H1 (cell line): Measurements from ENCODE around the gene LCLAT1. TPM values are rescaled to one million over a fixed set of nuclear protein-coding genes. Genes with fewer than 3 reads are reported as not detected.

Experiments used
- CTCF ChIA-PET: fragments of 300-600 bp; sonication (Branson Sonifier 250); formaldehyde crosslinking; loops from one replicate; lab custom pipeline; 2021; ENCODE audit not compliant: partially characterized antibody; lab: Charles Lee
- POLR2A ChIA-PET: fragments of 300-600 bp; sonication (Branson Sonifier 250); formaldehyde crosslinking; loops from one replicate; lab custom pipeline; 2021; ENCODE audit warnings: inconsistent platforms; ENCODE audit not compliant: partially characterized antibody; lab: Charles Lee
- DNase-seq, 2 experiments: peaks; one replicate each; pipeline versions ENCODE4 v3.0.0 to v3.0.0-alpha.2; 2010 to 2022; ENCODE audit warnings: low spot score in 2 of 2, low read depth in 1 of 2, mixed read lengths in 1 of 2
- FAIRE-seq: peaks from 2 replicates; lab custom pipeline; 2011; peaks lifted over from hg19 to GRCh38; lab: Jason Lieb, UNC
- H2AFZ ChIP-seq: 2 replicates; pipeline ENCODE4 v1.8.1; 2012; ENCODE audit warnings: low read length, inconsistent platforms
- H2AK5ac ChIP-seq: 2 replicates; pipeline ENCODE4 v1.6.1; 2013; ENCODE audit warnings: low read depth, low read length
- H2BK120ac ChIP-seq: replicated peaks from 2 replicates; pipeline ENCODE3; 2013; ENCODE audit warnings: low read depth, low read length, inconsistent platforms
- H2BK12ac ChIP-seq: 2 replicates; pipeline ENCODE4 v1.6.1; 2013; ENCODE audit warnings: low read depth, low read length
- H2BK15ac ChIP-seq: 2 replicates; pipeline ENCODE4 v1.6.1; 2013; ENCODE audit warnings: low read length
- H2BK20ac ChIP-seq: 2 replicates; pipeline ENCODE4 v1.6.1; 2013; ENCODE audit warnings: low read length
- H2BK5ac ChIP-seq: 2 replicates; pipeline ENCODE4 v1.6.1; 2013; ENCODE audit warnings: low read depth, low read length
- H3K14ac ChIP-seq: 2 replicates; pipeline ENCODE4 v1.6.1; 2013; ENCODE audit warnings: inconsistent platforms; ENCODE audit not compliant: insufficient read length
- H3K18ac ChIP-seq: 2 replicates; pipeline ENCODE4 v1.6.1; 2013; ENCODE audit warnings: low read length; ENCODE audit errors: extremely low read depth
- H3K23ac ChIP-seq: 2 replicates; pipeline ENCODE4 v1.6.1; 2013; ENCODE audit warnings: inconsistent platforms; ENCODE audit not compliant: insufficient read length
- H3K23me2 ChIP-seq: 2 replicates; pipeline ENCODE4 v1.6.1; 2013; ENCODE audit warnings: low read depth, low read length
- H3K27ac ChIP-seq: 2 replicates; pipeline ENCODE4 v1.6.1; 2011; ENCODE audit warnings: low read depth, low read length, inconsistent platforms
- H3K27me3 ChIP-seq, 4 experiments: replicated peaks in 1 of 4; 1 replicate in 1 of 4; 2 replicates in 3 of 4; pipeline versions ENCODE4 v1.6.1 to v1.8.1; 2011 to 2013; ENCODE audit warnings: low read length in 3 of 4, mild to moderate bottlenecking in 3 of 4, inconsistent platforms in 2 of 4, mixed read lengths in 2 of 4, moderate library complexity in 1 of 4; ENCODE audit not compliant: control insufficient read depth in 3 of 4, insufficient read depth in 3 of 4; ENCODE audit errors: extremely low read depth in 1 of 4
- H3K36me3 ChIP-seq, 4 experiments: 2 replicates each; pipeline versions ENCODE4 v1.6.1 to v1.8.1; 2011 to 2013; ENCODE audit warnings: mild to moderate bottlenecking in 4 of 4, low read length in 3 of 4, moderate library complexity in 2 of 4, control low read depth in 1 of 4, inconsistent platforms in 1 of 4; ENCODE audit not compliant: insufficient read depth in 4 of 4, control insufficient read depth in 2 of 4
- H3K4ac ChIP-seq: replicated peaks from 2 replicates; pipeline ENCODE3; 2013; ENCODE audit warnings: low read length, low read depth, mixed read lengths, inconsistent platforms; ENCODE audit not compliant: insufficient read length
- H3K4me1 ChIP-seq, 4 experiments: replicated peaks in 1 of 4; 1 replicate in 1 of 4; 2 replicates in 3 of 4; pipeline versions ENCODE4 v1.6.1 to v1.8.1; 2011 to 2013; ENCODE audit warnings: low read length in 3 of 4, inconsistent platforms in 2 of 4, mixed read lengths in 1 of 4; ENCODE audit not compliant: insufficient read depth in 4 of 4, control insufficient read depth in 3 of 4
- H3K4me2 ChIP-seq, 2 experiments: 2 replicates each; pipeline versions ENCODE4 v1.6.1 to v1.8.1; 2011 to 2013; ENCODE audit warnings: low read depth in 2 of 2, low read length in 2 of 2, control low read depth in 1 of 2, inconsistent platforms in 1 of 2, mild to moderate bottlenecking in 1 of 2; ENCODE audit not compliant: insufficient read depth in 1 of 2
- H3K4me3 ChIP-seq, 4 experiments: fragments of 200-600, 300-600 bp in 1 of 4; sonication (generic), shearing (Covaris generic), sonication (Bioruptor Twin) in 1 of 4; 2 replicates each; pipeline versions ENCODE4 v1.5.1 to v1.8.1; 2011 to 2016; ENCODE audit warnings: low read length in 4 of 4, low read depth in 3 of 4, control low read depth in 2 of 4, inconsistent platforms in 2 of 4, mild to moderate bottlenecking in 2 of 4, mixed read lengths in 1 of 4, moderate library complexity in 1 of 4; ENCODE audit not compliant: insufficient read depth in 2 of 4; ENCODE audit errors: extremely low read depth in 1 of 4
- H3K56ac ChIP-seq: replicated peaks from 2 replicates; pipeline ENCODE3; 2013; ENCODE audit warnings: low read depth, mild to moderate bottlenecking, mixed read lengths, low read length, inconsistent platforms; ENCODE audit not compliant: insufficient read length
- H3K79me1 ChIP-seq: 2 replicates; pipeline ENCODE4 v1.6.1; 2013; ENCODE audit warnings: low read depth, low read length, control low read depth
- H3K79me2 ChIP-seq, 2 experiments: 2 replicates each; pipeline versions ENCODE4 v1.6.1 to v1.8.1; 2012 to 2013; ENCODE audit warnings: low read length in 2 of 2, mild to moderate bottlenecking in 2 of 2, inconsistent platforms in 1 of 2; ENCODE audit not compliant: insufficient read depth in 2 of 2, control insufficient read depth in 1 of 2
- H3K9ac ChIP-seq, 4 experiments: replicated peaks in 1 of 4; 1 replicate in 1 of 4; 2 replicates in 3 of 4; pipeline versions ENCODE4 v1.6.1 to v1.8.1; 2011 to 2013; ENCODE audit warnings: low read depth in 3 of 4, low read length in 3 of 4, control low read depth in 2 of 4, mild to moderate bottlenecking in 2 of 4, moderate library complexity in 2 of 4, inconsistent platforms in 1 of 4; ENCODE audit errors: extremely low read depth in 1 of 4
- H3K9me3 ChIP-seq, 2 experiments: 2 replicates each; pipeline versions ENCODE4 v1.6.1 to v1.8.1; 2012 to 2013; ENCODE audit warnings: mild to moderate bottlenecking in 2 of 2, moderate library complexity in 2 of 2, control low read depth in 1 of 2, inconsistent platforms in 1 of 2, low read depth in 1 of 2, low read length in 1 of 2, mixed read lengths in 1 of 2; ENCODE audit not compliant: insufficient read depth in 2 of 2
- H4K20me1 ChIP-seq, 2 experiments: replicated peaks in 1 of 2; 2 replicates each; pipeline versions ENCODE3 to v1.8.1; 2011 to 2013; ENCODE audit warnings: inconsistent platforms in 2 of 2, low read length in 2 of 2, mild to moderate bottlenecking in 1 of 2; ENCODE audit not compliant: insufficient read depth in 2 of 2, control insufficient read depth in 1 of 2
- H4K5ac ChIP-seq: 2 replicates; pipeline ENCODE4 v1.6.1; 2013; ENCODE audit warnings: low read length, low read depth, mixed read lengths, inconsistent platforms; ENCODE audit not compliant: insufficient read length
- H4K8ac ChIP-seq: 2 replicates; pipeline ENCODE4 v1.8.0; 2013; ENCODE audit warnings: mild to moderate bottlenecking, moderate library complexity, low read length, inconsistent platforms; ENCODE audit not compliant: insufficient read depth; ENCODE audit errors: extremely low read depth
- H4K91ac ChIP-seq: replicated peaks from 2 replicates; pipeline ENCODE3; 2013; ENCODE audit warnings: low read length, mixed read lengths, inconsistent platforms; ENCODE audit not compliant: insufficient read length
- ASH2L ChIP-seq: fragments of 200-600, 300-600 bp; sonication (generic); IDR thresholded peaks from one replicate; pipeline ENCODE4 v1.7.1; 2017; ENCODE audit warnings: low read length
- BACH1 ChIP-seq: IDR thresholded peaks from 2 replicates; pipeline ENCODE4 v1.6.1; 2012; ENCODE audit warnings: low read length, improper control_type of control experiment
- CBX5 ChIP-seq: fragments of 300-800, 300-1000 bp; sonication (generic); IDR thresholded peaks from 2 replicates; pipeline ENCODE4 v1.7.1; 2016; ENCODE audit warnings: antibody characterized with exemption, low read length, low read depth
- CREB1 ChIP-seq: IDR thresholded peaks from 2 replicates; pipeline ENCODE4 v1.6.1; 2012; ENCODE audit warnings: inconsistent platforms
- CTBP2 ChIP-seq: IDR thresholded peaks from 2 replicates; pipeline ENCODE4 v1.7.0; 2011; ENCODE audit warnings: borderline replicate concordance, mild to moderate bottlenecking, moderate library complexity, mixed read lengths, low read length; ENCODE audit not compliant: insufficient read depth, insufficient read length
- EP300 ChIP-seq, 2 experiments: IDR thresholded peaks; 1 replicate in 1 of 2; 2 replicates in 1 of 2; pipeline ENCODE4 v1.6.1; 2011 to 2012; ENCODE audit warnings: low read depth in 2 of 2, low read length in 2 of 2, mild to moderate bottlenecking in 2 of 2, borderline replicate concordance in 1 of 2, inconsistent platforms in 1 of 2, moderate library complexity in 1 of 2
- EZH2 ChIP-seq: fragments of 200-600 bp; sonication (generic); IDR thresholded peaks from 2 replicates; pipeline ENCODE4 v1.7.1; 2012; ENCODE audit warnings: low read depth, mild to moderate bottlenecking, moderate library complexity, low read length, inconsistent platforms; ENCODE audit not compliant: severe bottlenecking
- JUND ChIP-seq: IDR thresholded peaks from 2 replicates; pipeline ENCODE4 v1.6.1; 2011; ENCODE audit warnings: mild to moderate bottlenecking, improper control_type of control experiment, low read length
- KDM5A ChIP-seq: fragments of 200-600 bp; IDR thresholded peaks from 2 replicates; pipeline ENCODE4 v1.7.1; 2012; ENCODE audit warnings: mild to moderate bottlenecking, low read length, inconsistent platforms, mixed read lengths
- POLR2A ChIP-seq, 2 experiments: IDR thresholded peaks; 1 replicate in 1 of 2; 2 replicates in 1 of 2; pipeline ENCODE4 v1.6.1; 2011; ENCODE audit warnings: low read depth in 2 of 2, low read length in 2 of 2, mild to moderate bottlenecking in 2 of 2; ENCODE audit errors: control extremely low read depth in 1 of 2
- RFX5 ChIP-seq: IDR thresholded peaks from 2 replicates; pipeline ENCODE4 v1.6.1; 2011; ENCODE audit warnings: low read depth, low read length, improper control_type of control experiment, borderline replicate concordance
- SIX5 ChIP-seq: IDR thresholded peaks from 2 replicates; pipeline ENCODE4 v1.6.1; 2011; ENCODE audit warnings: mild to moderate bottlenecking, low read depth, low read length
- SUZ12 ChIP-seq: fragments of 200-600 bp; sonication (generic); IDR thresholded peaks from 2 replicates; pipeline ENCODE4 v1.6.1; 2012; ENCODE audit warnings: mild to moderate bottlenecking, inconsistent platforms, low read length, moderate library complexity, mixed read lengths
- TAF7 ChIP-seq: optimal IDR thresholded peaks from 2 replicates; pipeline ENCODE3; 2011; ENCODE audit warnings: low read depth, mild to moderate bottlenecking, inconsistent platforms, low read length, moderate library complexity, borderline replicate concordance
- WGBS, 2 experiments: shearing (Covaris generic) in 1 of 2; methylation state at CpG; one replicate each; pipeline versions ENCODE4 v1.1.6 to v1.1.7; 2013 to 2015; ENCODE audit warnings: low lambda C conversion rate in 2 of 2, mixed read lengths in 2 of 2, inconsistent platforms in 1 of 2, low coverage in 1 of 2, missing lambda C conversion rate in 1 of 2; ENCODE audit not compliant: insufficient replicate concordance in 2 of 2, insufficient coverage in 1 of 2, insufficient read length in 1 of 2; ENCODE audit errors: extremely low coverage in 1 of 2, missing lambda C conversion rate in 1 of 2; 5-methylcytosine and 5-hydroxymethylcytosine counted together
- polyA plus RNA-seq, 7 experiments: library from polyadenylated mRNA; depleted of rRNA in 3 of 7; stranded (reverse) in 5 of 7; unstranded in 2 of 7; fragments of >200 nt in 5 of 7; fragments of 200-250 nt in 2 of 7; gene quantifications; 1 replicate in 5 of 7; 2 replicates in 1 of 7; 4 replicates in 1 of 7; pipeline versions ENCODE4 v1.2.1 to v1.2.3, GENCODE V29; 2011 to 2013; ENCODE audit warnings: missing spikeins in 2 of 7, mixed read lengths in 2 of 7
- total RNA-seq: library from RNA; stranded (reverse); fragmentation: NEBNext Ultra II Directional; extraction: Animal tissue kit (Norgen Biotek cat#: 25700); gene quantifications from 2 replicates; pipeline ENCODE4 v1.2.1, GENCODE V29; 2021

LCLAT1 gene
- total and polyA plus RNA-seq, 2 of the 8 experiments (the other 6 are each of a cell fraction or from before 2014, with no cell fraction given), result 7.6 to 22.0 TPM

GRCh38 chr2:30664761-30665358 lies 217.8 kb downstream of the LCLAT1 start:
- Histone ChIP-seq H3K79me1 (no peaks in the 10 kb centered on the region), H3K14ac (no peak overlapping the region), H3K4ac (no peak overlapping the region), H3K23me2 (no peaks in the 10 kb centered on the region), H2BK12ac (no peak overlapping the region), H3K4me2 (no peak overlapping the region), H4K91ac (no peak overlapping the region), H3K9ac (no peak overlapping the region), H3K27ac (no peak overlapping the region), H2AFZ (no peak overlapping the region), H3K56ac (no peak overlapping the region), H2AK5ac (no peak overlapping the region), H4K20me1 (no peaks in the 10 kb centered on the region), H4K8ac (no peak overlapping the region), H3K9me3 (peaks cover 0 to 3% of the 10 kb centered on the region in 2 experiments; a peak in 1 of 4 replicates), H2BK5ac (no peak overlapping the region), H2BK20ac (no peak overlapping the region), H4K5ac (no peak overlapping the region), H3K23ac (no peak overlapping the region), H3K4me1 (no peaks in the 10 kb centered on the region), H2BK15ac (no peak overlapping the region), H3K79me2 (no peaks in the 10 kb centered on the region), H3K36me3 (no peaks in the 10 kb centered on the region), H3K27me3 (0 out of 7 replicates have a peak, but pooled peaks cover 0 to 2% (median 0%) of the 10 kb centered on the region in 4 experiments), H3K18ac (no peak overlapping the region), H3K4me3 (no peak overlapping the region), H2BK120ac (no peak overlapping the region)
- FAIRE-seq (no peak), DNase-seq (peak in 1 of 2 experiments; percentile 14)
- ChIA-PET CTCF (interaction anchor here (0.6 kb wide), 1 partner anchor 9 kb away, joined by 3 read pairs; no protein-coding TSS in a partner anchor), POLR2A (no interaction called here)
- 95% methylated on average over 8 of the region's 8 CpGs; no CpG with 5 or more reads in 1 of the 2 experiments for WGBS, 2 experiments
- TF ChIP-seq CREB1 (no peak), POLR2A (IDR thresholded peaks at IDR 0.05; ENCODE audit: control extremely low read depth in 1 of 2, low read depth in 2 of 2, low read length in 2 of 2) (no peak), SUZ12 (no peak), EZH2 (no peak), JUND (no peak), CTBP2 (no peak), ASH2L (no peak), SIX5 (no peak), CBX5 (no peak), RFX5 (no peak), TAF7 (no peak), KDM5A (no peak), EP300 (IDR thresholded peaks at IDR 0.05; ENCODE audit: borderline replicate concordance in 1 of 2, low read depth in 2 of 2, low read length in 2 of 2) (no peak), BACH1 (no peak)
